ENCODE data around the gene LGSN.
"Not testable (repeated sequence)": the region's sequence is repeated elsewhere in the genome, so short reads cannot be mapped to it uniquely, and the experiment has no call there.

Gene LGSN

GRCh38 chr6:63230511-63230910, 89.3 kb downstream of the LGSN start:
- not testable (repeated sequence) for DNase-seq

GRCh38 chr6:63230027-63230426, 89.8 kb downstream of the LGSN start:
- DNase-seq, result not testable (repeated sequence)

- DNase-seq, result not testable (repeated sequence)
Observed at GRCh38 chr6:63227928-63228894, 91.6 kb downstream of the LGSN start.

GRCh38 chr6:63225987-63226386, 93.8 kb downstream of the LGSN start:
- DNase-seq, result not testable (repeated sequence)
